Renal cortex interstitium (tissue), 11 donors: ENCODE data around the gene BBX. TPM values are rescaled to one million over a fixed set of nuclear protein-coding genes. Genes with fewer than 3 reads are reported as not detected.

Experiments
- DNase-seq, 11 donors: peaks; one replicate each; pipeline ENCODE4 v3.0.0-alpha.2; 2013; ENCODE audit warnings: low read depth in 9 of 11, low spot score in 4 of 11; ENCODE audit errors: extremely low read depth in 1 of 11
- polyA plus RNA-seq, 3 donors: library from polyadenylated mRNA; unstranded; fragments of 120-200 nt; gene quantifications; one replicate each; pipeline ENCODE4 v1.2.1, GENCODE V29; 2013; ENCODE audit not compliant: insufficient read length in 3 of 3

Gene BBX
- polyA plus RNA-seq, 3 donors: 66.2 to 76.0 (median 73.4) TPM

GRCh38 chr3:107633327-107634098 is 110.8 kb downstream of the BBX start:
- no peak for DNase-seq

DNA sequence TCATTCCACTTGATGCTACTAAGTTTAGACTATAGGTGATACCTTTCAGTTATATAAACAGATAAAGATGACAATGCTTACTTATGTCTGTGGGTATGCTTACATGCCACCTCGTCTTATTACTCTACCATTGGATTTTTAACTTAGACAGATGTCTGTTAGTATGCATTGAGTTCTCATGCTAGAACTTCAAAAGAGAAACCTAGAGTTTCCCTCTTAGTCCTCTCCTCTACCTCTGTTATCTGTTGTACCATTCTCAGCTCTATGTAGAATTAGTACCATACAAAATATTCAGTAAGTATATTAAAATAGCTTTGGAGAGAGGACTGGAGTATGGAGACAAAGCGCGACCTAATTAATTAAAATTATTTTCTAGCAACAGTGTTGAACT is 111.3 kb downstream of the BBX start:
- no peak for DNase-seq

GRCh38 chr3:107637416-107638183 is 114.8 kb downstream of the BBX start:
- DNase-seq: no peak

DNA sequence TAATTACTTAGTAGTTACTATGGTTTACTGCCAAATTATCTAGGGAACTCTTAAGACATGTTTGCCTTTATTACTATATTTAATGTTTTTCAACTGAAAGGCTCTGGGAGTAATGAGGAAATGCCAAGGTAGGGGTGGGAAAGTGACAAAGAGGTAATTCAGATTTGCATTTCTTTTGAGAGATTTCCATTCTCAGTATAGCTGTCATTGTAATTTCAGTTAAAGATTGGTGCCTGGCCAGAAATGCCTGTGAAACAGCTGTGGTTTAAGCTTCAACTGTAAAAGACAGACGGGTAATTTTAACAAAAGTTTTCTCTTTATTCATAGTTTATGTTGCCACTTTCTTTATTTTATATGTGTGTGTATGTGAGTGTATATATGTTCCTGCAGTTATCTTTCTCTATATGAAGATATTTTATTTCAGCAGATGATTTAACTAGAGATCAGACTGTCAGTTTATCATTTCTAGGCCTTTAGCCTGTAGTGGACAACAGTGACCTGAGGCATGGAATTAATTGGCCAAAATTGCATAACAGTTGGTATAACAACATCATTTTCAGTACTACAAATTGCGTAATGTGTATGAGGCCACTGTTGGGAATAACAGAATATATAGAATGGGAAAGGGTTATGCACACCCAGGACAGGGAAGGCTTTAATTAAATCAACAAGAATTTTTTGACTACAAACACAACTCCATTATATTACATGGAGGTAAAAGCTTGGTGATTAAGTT is 119.0 kb downstream of the BBX start:
- DNase-seq: no peak

GRCh38 chr3:107643038-107643883 is 120.5 kb downstream of the BBX start:
- DNase-seq: no peak

DNA sequence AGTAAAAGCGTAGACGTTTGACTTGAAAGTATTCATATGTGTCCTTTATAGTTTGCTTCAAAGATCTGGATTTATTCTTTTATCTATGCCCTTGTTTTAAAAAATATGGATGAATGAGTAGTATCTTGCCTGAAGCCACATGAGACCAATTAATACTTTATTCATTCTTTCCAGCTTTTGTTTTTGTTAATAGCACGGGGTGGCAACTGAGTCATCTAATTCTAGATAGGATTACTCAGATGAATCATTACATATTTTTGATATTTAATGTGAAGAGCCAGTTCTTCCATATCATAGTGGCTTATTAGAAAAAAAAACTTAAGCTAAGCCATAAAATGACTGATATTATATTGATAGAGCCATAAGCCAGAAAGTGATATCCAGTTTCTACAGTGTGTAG is 121.9 kb downstream of the BBX start:
- DNase-seq: no peak

GRCh38 chr3:107650788-107651187 is 128.0 kb downstream of the BBX start:
- no peak for DNase-seq

- DNase-seq: no peak
These were observed 129.0 kb downstream of the BBX start for GRCh38 chr3:107651782-107652181.

- no peak for DNase-seq
These were observed 131.5 kb downstream of the BBX start for GRCh38 chr3:107654218-107654617.

GRCh38 chr3:107657971-107658370 is 135.2 kb downstream of the BBX start:
- no peak for DNase-seq

DNA sequence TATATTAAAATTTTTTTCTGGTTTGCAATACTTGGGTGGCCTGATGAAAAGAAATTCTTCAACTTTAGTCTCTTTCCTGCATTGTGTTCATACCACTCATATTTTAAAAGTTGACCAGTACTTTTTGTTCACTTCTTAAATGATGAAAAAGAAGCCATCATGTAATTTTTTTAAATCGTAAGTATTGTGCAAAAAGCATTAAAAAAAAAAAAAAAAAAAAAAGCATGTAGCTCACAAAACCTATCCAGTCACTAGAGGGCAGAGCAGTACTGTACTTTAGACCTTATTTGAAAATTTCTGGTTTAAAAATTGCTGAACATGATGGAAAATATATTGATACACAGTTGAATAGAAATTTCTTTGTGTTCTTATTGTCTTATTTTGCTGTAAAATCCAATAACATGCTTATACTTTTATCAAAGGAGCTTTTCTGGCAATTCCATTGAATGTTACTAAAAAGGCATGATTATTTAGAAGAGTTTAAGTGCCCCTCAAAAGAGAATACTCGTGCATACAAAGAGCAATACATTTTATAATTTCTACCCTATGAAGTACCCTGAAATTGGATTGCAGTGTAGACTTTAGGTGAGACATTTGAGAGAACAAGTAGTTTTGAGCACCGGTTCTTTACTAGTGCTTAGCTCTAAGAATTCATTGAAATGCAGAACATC is 137.7 kb downstream of the BBX start:
- DNase-seq: peak in 1 of 11 donors; percentile 25

DNA sequence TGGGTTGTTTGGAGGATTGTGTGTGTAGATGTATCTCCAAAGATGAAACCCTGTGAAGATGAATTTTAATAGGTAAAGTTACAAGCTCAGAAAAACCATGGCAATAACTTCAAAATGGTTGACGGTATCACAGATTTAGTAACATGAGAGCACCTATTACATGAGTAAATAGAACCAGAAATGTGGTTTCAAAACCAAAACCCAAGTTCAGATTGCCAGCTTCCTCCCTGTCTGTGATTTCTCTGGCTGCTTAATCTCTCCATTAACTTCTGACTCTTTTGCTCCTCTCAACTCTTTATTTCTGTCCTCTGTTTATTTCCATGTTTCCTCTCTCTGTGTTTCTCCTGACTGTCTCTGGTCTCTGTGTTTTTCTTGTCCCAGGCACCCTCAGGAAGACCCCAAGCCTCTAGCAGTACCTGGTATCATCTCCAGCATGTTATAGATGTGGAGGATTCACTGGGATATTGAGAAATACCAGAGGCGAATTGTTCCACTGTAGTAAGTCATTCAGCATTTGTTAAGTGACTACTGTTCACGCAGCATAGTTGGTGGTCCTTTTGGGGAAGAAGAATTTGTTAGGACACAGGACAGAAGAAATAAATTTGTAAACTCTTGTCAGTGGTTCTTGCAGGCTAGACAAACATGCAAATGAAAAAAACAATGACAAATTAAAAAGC is 138.8 kb downstream of the BBX start:
- no peak for DNase-seq

- DNase-seq: no peak
These were observed 139.4 kb downstream of the BBX start for GRCh38 chr3:107662124-107662507.

- DNase-seq: no peak
These were observed 139.8 kb downstream of the BBX start for GRCh38 chr3:107662586-107662985.

GRCh38 chr3:107663266-107663665 is 140.5 kb downstream of the BBX start:
- no peak for DNase-seq

GRCh38 chr3:107664614-107665013 is 141.9 kb downstream of the BBX start:
- no peak for DNase-seq

DNA sequence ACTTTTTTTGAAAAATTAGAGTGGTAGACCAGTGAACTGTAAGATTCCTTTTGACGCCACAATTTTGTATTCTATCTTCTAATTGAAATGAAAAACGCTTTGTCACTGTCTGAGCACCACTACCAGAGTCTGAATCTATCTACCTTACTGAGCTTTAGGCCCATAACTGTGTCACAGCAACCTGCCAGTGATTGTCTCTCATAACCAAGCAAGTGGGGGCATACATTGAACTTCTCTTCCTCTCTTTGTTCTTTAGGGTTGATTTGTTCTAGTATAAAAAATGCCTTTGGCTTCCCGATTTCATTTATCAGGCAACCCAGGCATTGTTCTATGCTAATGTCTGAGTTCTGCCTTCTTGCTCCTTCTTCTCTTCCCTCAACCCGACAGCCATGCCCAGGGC is 142.6 kb downstream of the BBX start:
- DNase-seq: no peak

GRCh38 chr3:107666853-107667252 is 144.1 kb downstream of the BBX start:
- DNase-seq: no peak
